ENCODE measurements around the gene CTNND2.

Gene CTNND2

DNA sequence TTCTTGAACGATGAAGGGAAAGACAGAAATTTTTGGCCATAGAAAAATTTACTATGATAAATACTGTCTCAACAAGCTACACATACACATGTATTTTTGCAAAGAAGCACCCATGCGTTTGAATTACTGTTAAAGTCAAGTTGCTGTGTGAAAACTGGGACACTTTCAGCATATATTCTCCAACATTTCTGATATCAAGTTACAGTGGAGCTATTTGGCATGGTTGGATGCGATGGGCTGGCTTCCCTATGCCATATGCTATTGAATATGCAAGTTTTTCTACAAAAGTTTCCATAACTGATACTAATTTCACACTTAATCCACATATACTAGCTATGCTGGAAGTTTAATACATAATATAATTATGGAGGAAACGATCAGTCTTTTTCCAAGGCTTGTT lies 381.4 kb downstream of the CTNND2 start:
- no peak for DNase-seq (ENCODE audit: low read depth in 3 of 3)

DNA sequence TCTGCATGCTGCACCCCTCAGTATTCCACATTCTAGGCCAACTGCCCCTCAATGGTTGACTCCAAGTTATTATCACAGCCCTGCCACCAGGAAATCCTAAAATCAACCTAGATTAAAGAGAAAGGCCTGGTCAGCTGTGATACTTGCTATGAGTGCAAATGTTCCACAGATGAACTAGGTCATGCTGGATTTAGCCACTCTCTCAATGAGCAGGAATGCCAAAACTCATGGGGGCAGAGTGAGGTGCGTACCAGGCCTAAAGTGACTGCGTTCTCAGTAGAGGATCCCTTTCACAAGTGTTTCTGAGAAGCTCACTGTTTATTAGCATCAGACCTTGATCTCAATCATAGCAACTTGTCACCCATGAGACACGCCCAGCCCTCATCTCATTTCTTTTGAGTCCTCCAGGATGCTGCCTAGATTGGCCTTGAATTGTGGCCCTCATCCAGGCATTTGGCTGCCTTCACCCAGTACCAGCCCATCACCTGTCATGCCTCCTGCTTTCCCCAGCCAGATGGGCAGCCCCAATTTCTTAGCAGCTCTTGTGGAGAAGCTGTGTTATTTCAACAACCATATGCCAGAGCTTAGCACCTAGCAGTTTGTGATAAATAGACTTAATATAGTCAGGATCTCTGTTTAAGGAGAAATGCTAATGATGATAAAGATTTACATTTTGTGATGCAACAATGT lies 383.9 kb downstream of the CTNND2 start:
- DNase-seq (ENCODE audit: low read depth in 3 of 3): no peak

DNA sequence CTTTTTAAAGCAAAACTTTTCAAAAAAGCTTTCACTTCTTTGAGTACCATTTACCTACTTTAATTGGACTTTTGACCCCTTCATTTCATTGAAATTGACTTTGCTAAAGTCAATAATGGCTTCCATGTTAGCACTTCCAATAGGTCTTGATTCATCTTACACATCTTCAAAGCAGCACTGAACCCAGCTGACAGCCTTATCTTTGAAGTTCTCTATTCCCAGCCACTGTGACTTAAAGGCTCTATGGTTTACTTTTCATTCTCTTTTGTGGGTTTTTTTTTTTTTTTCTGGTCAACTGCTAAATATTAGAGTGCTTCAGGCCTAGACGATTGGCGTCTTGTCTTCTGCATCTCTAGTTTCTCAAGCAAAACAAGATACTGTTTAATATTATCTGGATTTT lies 385.0 kb downstream of the CTNND2 start:
- DNase-seq (ENCODE audit: low read depth in 3 of 3): no peak

DNA sequence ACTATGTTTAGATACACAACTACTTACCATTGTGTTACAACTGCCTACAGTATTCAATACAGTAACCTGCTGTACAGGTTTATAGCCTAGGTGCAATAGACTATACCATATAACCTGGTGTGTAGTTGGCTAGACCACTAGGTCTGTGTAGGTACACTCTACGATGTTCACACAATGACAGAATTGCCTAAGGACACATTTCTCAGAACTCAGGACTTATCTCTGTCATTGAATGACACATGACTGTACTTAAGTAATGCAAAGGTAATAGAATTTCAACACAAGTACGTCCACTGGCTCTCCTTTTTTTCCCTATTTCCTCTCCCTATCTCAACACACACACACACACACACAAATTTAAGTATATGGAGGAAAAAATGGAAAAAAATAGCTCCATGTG lies 385.6 kb downstream of the CTNND2 start:
- no peak for DNase-seq (ENCODE audit: low read depth in 3 of 3)

DNA sequence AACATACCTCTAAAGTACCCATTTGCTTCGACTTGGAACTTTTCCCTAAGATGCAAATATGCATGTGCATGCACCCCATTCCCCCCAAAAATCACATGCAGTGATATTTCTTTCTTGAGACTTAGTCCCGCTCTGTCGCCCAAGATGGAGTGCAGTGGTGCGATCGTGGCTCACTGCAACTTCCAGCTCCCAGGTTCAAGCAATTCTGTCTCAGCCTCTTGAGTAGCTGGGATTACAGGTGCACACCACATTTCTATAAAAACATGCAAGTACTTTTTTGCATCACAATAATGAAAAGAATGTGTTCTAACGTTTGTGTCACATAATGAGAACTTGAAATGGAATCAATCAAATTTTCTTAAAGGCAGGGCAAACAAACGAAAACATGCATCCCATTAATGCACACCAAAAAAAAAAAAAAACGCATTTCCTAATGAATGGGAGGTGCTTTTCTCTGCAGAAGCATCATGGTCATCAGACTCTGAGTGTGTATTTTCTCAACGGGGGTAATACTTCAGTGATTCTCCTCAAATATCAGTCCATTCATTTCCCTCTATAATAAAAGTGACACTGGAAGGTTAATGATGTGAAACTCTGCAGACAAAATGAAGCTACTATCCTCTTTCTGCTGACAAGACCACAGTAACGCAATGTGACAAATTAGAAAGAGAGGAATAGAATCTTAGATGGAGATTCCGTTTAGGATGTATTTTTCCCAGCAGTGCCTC lies 389.4 kb downstream of the CTNND2 start:
- DNase-seq (ENCODE audit: low read depth in 3 of 3): no peak

DNA sequence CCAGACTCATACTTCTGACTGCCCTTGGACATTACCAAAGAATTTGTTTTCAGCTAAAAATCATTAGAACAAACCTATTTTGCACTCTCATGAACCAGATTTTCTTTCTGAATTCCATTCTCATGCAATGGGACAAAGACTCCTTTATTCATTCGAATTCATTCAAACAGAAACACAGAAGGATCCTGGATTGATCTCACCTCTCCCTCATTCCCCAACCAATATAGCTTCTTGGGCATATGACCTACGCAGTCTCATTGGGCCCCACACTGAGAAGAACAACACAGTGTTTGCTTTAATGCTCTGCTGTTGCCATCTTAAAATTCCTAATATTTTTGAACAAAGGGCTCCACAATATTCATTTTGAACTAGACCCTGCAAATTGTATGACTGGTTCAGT lies 392.4 kb downstream of the CTNND2 start:
- no peak for DNase-seq (ENCODE audit: low read depth in 3 of 3)

DNA sequence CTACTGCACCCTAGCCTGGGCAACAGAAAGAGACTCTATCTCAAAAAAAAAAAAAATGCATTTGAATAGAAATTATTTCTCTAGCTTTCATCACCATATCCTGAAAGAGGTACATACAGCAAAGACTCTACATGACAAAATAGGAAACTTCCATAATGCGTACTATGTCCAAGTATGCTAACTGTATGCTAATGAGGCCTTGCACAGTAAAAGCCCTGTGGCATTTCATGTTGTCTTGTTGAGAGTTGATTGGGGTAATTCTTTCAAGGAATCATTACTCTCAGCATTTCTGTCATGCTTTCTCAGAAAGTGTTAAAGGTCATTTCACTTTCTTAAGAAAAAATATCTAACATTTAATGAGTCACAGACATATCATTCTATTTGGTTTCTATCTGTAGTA lies 393.4 kb downstream of the CTNND2 start:
- no peak for DNase-seq (ENCODE audit: low read depth in 3 of 3)

DNA sequence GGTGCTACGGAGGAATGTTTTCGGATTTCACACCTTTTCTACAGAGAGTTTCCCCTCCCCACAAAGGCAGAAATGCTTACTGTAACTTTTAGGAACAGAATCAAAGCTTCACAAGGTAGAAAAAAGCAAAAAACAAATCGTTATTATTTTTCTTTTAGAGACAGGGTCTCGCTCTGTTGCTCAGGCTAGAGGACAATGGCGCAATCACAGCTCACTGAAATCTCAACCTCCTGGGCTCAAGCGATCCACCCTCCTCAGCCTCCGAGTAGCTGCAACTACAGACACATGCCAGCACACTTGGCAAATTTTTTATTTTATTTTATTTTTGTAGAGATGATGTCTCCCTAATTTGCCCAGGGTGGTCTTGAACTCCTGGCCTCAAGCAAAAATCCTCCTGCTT lies 394.5 kb downstream of the CTNND2 start:
- no peak for DNase-seq (ENCODE audit: low read depth in 3 of 3)

DNA sequence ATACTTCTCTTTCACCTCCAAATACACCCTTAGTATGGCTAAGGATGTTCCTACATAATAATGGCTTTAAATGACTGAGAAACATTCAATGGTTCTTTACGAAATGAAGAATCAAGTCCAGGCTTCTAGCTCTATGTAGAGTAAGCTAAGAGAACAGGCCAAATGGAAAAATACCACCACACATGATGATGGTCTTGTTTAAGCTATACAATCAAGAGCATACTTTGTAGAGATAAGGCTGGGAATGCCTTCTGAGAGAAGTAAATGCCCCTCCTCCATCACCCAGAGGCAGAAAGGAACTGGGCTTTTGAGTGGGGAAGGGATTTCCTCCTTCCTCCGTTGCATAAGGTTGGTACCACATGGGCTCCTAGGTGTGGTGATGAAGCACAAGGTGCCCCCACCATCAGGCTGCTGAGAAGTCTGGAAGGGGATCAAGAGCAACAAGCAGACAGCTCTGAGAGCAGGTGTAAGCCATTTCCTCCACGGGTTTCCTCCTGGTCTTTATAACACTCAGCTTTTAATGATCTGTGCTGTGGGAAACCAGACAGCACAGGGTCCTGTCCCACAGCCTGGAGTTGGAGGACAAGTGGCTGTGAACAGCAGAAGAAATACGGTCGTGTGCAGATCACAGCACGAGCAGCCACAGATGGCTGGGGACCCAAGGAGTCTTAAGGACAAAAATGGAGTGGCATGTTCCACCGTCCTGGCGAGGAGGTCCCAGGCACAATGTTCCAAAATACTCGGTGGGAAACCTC lies 396.9 kb downstream of the CTNND2 start:
- no peak for DNase-seq (ENCODE audit: low read depth in 3 of 3)

DNA sequence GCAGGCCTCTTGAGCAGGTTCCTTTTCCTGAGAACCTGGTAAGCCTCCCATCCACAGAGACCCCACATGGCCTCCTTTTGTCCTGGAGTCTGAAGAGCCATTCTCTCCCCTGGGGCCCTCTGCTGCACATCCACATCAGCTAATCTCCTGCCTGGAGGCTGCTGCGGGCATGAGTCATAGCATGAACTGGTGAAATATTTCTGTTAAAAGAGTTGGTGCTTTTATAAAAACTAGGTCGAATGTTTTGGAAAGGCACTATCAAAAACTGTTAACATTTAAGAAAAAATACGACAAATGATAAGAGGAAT lies 399.4 kb downstream of the CTNND2 start:
- DNase-seq (ENCODE audit: low read depth in 3 of 3): no peak

DNA sequence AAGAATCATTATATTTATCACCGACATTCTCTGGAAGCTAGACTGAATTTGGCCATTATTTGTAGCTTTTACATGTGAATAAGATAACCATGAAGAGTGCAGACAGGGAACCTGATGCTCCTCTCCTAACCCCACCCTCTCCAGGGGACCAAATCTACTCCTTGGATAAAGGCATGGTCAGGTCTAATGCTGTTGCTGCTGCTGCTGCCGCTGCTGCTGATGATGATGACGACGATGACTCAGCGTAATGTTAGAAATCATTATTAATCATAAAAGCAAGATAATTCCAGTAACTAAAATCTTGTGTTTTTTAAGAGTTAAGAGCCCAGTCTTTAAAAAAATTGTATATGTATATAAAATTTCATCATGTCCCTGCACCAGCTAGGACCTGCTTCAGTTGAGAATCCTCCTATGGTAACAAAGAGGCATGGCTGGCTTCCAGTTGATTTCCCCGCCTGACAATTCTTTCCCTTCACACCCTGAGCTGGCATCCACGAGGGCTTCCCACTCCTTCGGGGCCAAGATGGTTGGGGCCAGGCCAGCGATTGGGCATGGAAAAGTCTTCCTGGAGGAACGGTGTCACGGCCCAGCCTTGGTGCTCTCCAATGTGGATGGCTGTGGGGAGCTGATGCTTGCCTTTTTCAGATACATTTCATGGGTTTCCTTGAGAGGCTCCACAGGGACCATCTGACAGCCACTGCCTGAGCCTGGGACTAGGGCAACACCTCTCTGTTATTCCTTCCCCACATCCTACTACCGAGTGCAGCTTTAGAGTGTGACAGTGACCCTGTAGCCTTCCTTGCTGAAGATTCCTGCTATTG lies 400.0 kb downstream of the CTNND2 start:
- DNase-seq (ENCODE audit: low read depth in 3 of 3): no peak

DNA sequence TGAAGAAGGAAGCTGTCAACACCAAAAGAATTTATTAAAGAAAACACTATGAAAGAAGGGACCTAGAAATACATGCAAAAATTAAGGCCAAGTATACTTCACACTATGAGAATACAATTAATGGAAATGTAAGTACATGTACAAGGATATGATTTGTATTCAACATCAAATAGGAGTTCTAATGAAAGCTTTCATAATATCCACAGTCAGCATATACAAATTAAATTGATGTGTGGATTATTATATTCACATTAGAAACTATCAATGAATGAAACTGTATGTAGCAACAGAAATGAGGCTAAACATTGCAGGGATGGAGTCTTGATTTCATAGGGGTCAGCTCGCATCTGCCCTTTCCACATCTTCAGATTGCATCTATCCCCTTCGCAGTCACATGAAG lies 401.5 kb downstream of the CTNND2 start:
- DNase-seq (ENCODE audit: low read depth in 3 of 3): no peak

DNA sequence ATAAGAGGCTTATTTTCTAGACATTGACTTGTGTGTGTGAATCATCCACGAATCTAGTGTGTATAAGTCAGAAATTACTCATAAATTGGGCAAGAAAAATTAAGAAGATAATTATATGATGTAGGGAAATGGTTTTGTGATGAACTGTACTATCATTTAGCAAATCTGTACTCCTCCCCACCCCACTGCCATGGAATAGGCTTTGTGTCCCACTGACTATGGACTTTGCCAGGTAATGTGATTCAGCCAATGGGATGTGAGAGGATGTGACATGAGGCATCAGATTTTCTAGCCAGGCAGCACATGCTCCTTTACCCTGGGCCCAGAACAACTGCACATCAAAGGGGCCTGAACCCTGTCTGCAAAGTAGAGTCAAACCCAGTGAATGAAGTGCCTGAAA lies 406.6 kb downstream of the CTNND2 start:
- no peak for DNase-seq (ENCODE audit: low read depth in 3 of 3)

DNA sequence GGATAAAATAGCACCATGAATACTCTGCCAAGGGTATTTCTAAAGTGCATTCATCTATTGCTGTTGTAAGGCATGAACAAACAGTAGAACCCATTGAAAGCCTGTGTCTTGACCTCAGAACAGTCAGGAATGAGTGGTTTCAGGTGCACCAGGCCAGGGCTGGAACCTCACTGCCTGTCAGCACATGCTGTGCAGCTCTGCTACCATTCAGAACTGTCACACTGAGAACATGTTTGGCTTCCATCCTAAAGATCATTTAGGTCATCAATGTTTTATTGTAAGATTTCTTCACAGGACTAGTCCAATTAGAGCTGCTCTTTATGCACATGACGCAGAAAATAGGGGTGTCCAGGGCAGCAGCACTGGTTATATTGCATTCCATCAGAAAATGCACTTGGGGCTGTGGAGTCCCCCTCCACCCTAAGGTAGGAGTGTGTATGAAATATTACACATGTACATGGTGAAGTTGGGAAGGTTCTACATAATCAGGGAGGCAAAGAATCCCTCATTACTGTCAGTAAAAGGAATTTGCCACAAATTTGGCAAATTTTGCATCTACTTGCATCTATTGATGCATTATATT lies 408.0 kb downstream of the CTNND2 start:
- DNase-seq (ENCODE audit: low read depth in 3 of 3): no peak

DNA sequence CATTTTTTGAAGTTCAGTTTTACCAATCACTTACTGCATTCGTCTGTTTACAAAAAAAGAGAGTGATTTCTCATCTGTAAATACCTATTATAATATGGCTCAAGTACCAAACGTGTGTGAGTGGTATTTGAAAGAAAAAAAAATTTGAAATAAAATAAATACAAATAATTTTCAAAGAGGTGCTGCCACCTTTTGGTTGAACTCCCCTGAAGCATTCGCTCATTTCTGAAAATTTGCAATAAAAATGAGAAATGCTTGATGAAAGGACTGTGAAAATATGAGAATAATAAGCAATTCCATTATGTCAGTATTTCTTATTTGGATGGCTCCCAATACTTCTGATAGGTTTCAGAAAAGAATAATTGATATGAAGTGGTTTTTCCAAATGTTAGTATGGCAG lies 409.9 kb downstream of the CTNND2 start:
- DNase-seq (ENCODE audit: low read depth in 3 of 3): no peak

DNA sequence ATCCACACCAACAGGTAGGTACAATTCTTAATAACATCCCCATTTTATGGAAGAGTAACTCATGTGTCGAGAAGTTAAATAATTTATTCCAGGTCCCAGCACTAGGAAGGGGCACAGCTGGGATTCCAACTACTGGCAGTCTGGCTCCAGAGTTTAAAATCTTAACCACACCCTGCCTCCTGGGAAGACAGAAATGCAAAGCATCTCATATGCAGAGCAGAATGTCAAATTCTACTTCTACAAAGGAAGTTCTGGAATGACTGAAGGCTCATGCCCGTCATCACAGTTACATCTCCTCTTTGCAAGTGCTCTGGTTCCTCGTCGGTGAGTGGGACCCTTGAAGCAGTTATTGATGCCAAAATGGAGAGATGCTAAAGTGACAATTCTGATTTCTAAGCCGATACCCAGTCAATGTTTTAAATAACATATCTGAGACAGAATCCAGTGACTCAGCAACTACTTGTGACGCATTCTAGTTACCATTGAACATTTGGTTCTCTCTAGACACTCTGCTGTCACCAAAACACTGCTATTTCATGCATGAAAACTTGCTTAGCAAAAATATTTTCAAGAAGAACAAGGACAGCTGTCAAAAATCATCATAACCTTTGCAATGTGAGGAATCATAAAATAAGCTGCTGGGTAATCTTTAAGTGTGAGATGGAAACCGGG lies 412.7 kb downstream of the CTNND2 start:
- no peak for DNase-seq (ENCODE audit: low read depth in 3 of 3)

DNA sequence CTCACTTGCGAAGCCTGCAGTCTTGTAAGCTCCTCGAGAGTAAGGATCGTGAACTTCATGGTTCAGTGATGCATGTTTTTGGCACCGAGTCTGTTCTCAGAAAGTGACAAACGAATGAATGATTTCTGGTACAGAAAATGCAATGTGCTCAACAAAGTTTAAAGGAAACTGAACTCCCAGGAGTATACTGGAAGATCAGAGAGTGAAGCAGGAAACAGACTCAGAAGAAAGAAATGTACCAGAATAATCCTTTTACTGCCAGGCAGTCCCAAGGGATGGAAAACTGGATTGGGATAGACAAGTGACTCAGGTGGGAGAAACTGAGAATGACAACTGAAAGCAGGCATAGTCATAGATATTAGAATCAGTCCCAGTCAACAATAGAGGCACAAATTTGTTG lies 420.6 kb downstream of the CTNND2 start:
- no peak for DNase-seq (ENCODE audit: low read depth in 3 of 3)

DNA sequence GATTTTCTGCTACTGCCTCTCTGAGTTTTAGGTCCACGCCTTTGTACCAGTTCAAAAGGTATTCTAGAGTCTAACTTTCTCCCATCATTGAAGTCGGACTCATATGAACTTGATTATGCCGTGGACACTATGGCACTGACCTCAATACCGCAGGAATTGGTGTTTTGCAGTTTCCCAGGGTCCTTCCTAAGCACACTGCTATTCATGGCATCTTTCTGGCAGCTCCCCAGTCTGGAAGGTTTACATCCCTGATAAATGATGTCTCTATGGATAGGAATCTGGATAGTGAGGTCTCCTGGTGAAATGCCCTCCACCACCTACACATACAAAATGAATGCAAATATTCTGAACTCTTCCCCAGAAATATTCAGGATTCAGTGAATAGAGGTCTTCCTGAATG lies 422.2 kb downstream of the CTNND2 start:
- DNase-seq (ENCODE audit: low read depth in 3 of 3): no peak

DNA sequence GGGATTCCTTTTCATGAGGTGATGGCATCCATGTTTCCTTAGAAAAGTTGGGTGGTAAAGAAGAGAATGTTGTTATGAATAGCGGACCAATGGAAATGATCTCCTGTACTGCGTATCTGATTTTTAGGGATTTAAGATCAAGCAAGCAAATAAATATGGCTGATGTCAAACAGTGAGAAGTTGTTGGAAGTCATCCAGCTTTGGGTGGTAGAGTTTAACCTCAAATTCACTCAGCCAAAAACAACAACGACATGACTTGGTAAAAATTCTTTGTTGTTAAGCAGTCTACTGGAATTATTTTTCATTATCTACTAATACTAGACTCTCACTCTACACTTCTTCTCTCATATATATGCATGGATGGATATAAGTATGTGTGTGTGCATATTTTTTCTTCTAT lies 426.5 kb downstream of the CTNND2 start:
- no peak for DNase-seq (ENCODE audit: low read depth in 3 of 3)

DNA sequence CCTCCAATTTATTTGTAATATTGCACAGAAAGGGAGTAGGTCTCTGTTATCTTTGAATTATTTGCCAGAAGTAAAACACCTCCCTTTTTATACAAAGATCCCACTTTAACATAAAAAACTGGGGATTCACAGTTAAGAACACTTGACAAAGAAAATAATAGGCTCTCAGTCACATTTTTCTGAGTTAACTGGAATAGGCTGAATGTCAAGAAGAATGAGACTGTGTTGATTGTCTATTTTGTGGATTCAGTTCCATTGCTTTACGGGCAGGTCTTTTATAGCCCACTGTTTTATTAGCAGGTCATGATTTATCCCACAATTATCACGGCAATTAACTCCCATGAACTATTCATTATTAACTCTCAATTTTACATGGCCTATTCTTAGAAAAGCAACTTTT lies 427.4 kb downstream of the CTNND2 start:
- no peak for DNase-seq (ENCODE audit: low read depth in 3 of 3)

DNA sequence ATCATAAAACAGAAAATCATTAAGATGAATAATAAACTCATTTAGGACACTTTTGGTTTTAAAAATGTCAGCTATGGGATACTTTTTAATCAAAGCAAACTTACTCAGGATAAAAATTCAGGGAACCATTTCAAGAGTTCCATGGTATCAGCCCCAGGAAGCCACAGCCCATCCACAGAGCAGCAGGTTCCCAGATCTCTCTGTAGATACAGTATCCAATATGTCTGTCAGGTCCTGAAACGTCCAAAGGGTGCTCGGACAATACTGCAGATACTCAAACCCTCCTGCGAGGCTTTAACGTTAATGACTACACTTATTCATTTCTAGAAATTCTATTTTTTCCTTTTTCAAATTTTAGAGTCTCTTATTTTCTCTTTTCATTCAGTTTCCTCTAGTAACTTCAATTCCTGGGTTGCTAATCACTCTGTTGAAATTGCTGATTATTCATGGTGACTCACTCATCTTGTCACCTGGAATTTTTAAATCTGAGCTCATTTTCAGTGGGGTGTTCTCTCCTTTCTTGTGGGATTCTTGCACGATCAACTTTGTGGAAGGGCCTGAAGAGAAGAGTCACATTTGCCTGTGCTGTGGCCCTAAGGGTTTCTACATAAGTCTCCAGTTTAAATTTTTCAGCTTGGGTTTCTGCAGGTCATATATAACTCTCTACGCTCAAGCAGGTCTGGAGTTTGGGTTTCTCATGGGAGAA lies 435.8 kb downstream of the CTNND2 start:
- no peak for DNase-seq (ENCODE audit: low read depth in 3 of 3)

Data from stimulated activated CD4-positive, alpha-beta T cell treated with anti-CD3 and anti-CD28 coated beads, TNF-alpha, amount 100 ng/mL, for 24 hours (primary cell).